HepG2 (cell line): ENCODE data around the gene CCDC116. TPM values are rescaled to one million over a fixed set of nuclear protein-coding genes. Genes with fewer than 3 reads are reported as not detected.

Experiments
- AHDC1 ChIP-seq: sonication (generic); formaldehyde crosslinking; IDR thresholded peaks from 2 replicates; pipeline ENCODE4 v1.5.1; 2020; ENCODE audit warnings: mild to moderate bottlenecking, missing genetic modification reagents, borderline replicate concordance
- ARID3A ChIP-seq: IDR thresholded peaks from 2 replicates; pipeline ENCODE4 v1.6.1; 2012; ENCODE audit warnings: low read depth, low read length, improper control_type of control experiment
- ETV6 ChIP-seq: sonication (generic); formaldehyde crosslinking; conservative IDR thresholded peaks from 2 replicates; pipeline ENCODE4 v1.4.0; 2020; ENCODE audit warnings: missing genetic modification reagents
- NCOA2 ChIP-seq: sonication (generic); formaldehyde crosslinking; IDR thresholded peaks from 2 replicates; pipeline ENCODE4 v1.8.0; 2022; ENCODE audit warnings: inconsistent platforms
- RBM22 ChIP-seq: fragments of 200-400 bp; formaldehyde crosslinking; optimal IDR thresholded peaks from 2 replicates; pipeline ENCODE3; 2017; ENCODE audit warnings: mild to moderate bottlenecking, low read length, moderate library complexity
- WIZ ChIP-seq: sonication (generic); formaldehyde crosslinking; IDR thresholded peaks from 2 replicates; pipeline ENCODE4 v1.5.1; 2020; ENCODE audit warnings: mild to moderate bottlenecking, missing genetic modification reagents
- polyA plus RNA-seq, 8 experiments: library from polyadenylated mRNA; depleted of rRNA in 3 of 8; stranded (reverse) in 7 of 8; unstranded in 1 of 8; fragments of >200 nt; fragmentation: Illumina TruSeq in 4 of 8; extraction: Trizol in 4 of 8; gene quantifications; 2 replicates each; pipeline versions ENCODE4 v1.2.1 to v1.2.3, GENCODE V29; 2011 to 2016; ENCODE audit warnings: low read depth in 4 of 8, missing spikeins in 1 of 8, mixed read lengths in 1 of 8; ENCODE audit not compliant: insufficient read depth in 1 of 8
- total RNA-seq, 5 experiments: library from RNA; depleted of rRNA; stranded (reverse); fragments of >200 nt; fragmentation: Illumina TruSeq; extraction: Trizol; gene quantifications; 2 replicates each; pipeline ENCODE4 v1.2.3, GENCODE V29; 2016; ENCODE audit warnings: low read depth in 1 of 5

The CCDC116 gene
- total and polyA plus RNA-seq, 2 of the 13 experiments (the other 11 are each of a cell fraction or from before 2014, with no cell fraction given) = 0.15 to 0.33 TPM

- TF ChIP-seq AHDC1 (CRISPR knock-in tag) (no peak), WIZ (no peak), ARID3A (no peak), RBM22 (peak; percentile 29), ETV6 (CRISPR knock-in tag) (no peak), NCOA2 (no peak)
These were observed 8.3 kb upstream of the CCDC116 start (continued) for GRCh38 chr22:21624120-21624879.
